Ishikawa (cell line): ENCODE results near the gene SERPINB6.

Experiments
- CEBPB ChIP-seq: IDR thresholded peaks from 2 replicates; pipeline ENCODE4 v1.6.1; 2012
- CREB1 ChIP-seq: IDR thresholded peaks from 2 replicates; pipeline ENCODE4 v1.6.1; 2012; ENCODE audit warnings: low read depth
- EGR1 ChIP-seq: IDR thresholded peaks from 2 replicates; pipeline ENCODE4 v1.6.1; 2012
- EP300 ChIP-seq: IDR thresholded peaks from 2 replicates; pipeline ENCODE4 v1.6.1; 2012; ENCODE audit warnings: borderline replicate concordance
- FOXM1 ChIP-seq: IDR thresholded peaks from 2 replicates; pipeline ENCODE4 v1.6.1; 2012; ENCODE audit warnings: low read depth, borderline replicate concordance
- MAX ChIP-seq: IDR thresholded peaks from 2 replicates; pipeline ENCODE4 v1.6.1; 2012
- NFIC ChIP-seq: IDR thresholded peaks from 2 replicates; pipeline ENCODE4 v1.6.1; 2012
- RAD21 ChIP-seq: IDR thresholded peaks from 2 replicates; pipeline ENCODE4 v1.6.1; 2012; ENCODE audit warnings: low read depth
- REST ChIP-seq: IDR thresholded peaks from 2 replicates; pipeline ENCODE4 v1.6.1; 2012; ENCODE audit warnings: low read depth, mild to moderate bottlenecking
- TAF1 ChIP-seq: IDR thresholded peaks from 2 replicates; pipeline ENCODE4 v1.6.1; 2012; ENCODE audit warnings: low read depth, mild to moderate bottlenecking
- TCF12 ChIP-seq: IDR thresholded peaks from 2 replicates; pipeline ENCODE4 v1.6.1; 2012; ENCODE audit warnings: low read depth
- TEAD4 ChIP-seq: IDR thresholded peaks from 2 replicates; pipeline ENCODE4 v1.6.1; 2012
- USF1 ChIP-seq: IDR thresholded peaks from 2 replicates; pipeline ENCODE4 v1.6.1; 2012
- YY1 ChIP-seq: IDR thresholded peaks from 2 replicates; pipeline ENCODE4 v1.6.1; 2012; ENCODE audit warnings: low read depth
- ZBTB7A ChIP-seq: IDR thresholded peaks from 2 replicates; pipeline ENCODE4 v1.6.1; 2012; ENCODE audit warnings: low read depth

Gene SERPINB6

GRCh38 chr6:2950713-2951112, 20.7 kb downstream of the SERPINB6 start:
- TF ChIP-seq USF1 (no peak), TEAD4 (no peak), CREB1 (no peak), YY1 (no peak), EP300 (no peak), EGR1 (no peak), FOXM1 (no peak)

GRCh38 chr6:2949536-2950083, 21.8 kb downstream of the SERPINB6 start:
- TF ChIP-seq MAX, result no peak

- TF ChIP-seq TAF1, result no peak
- TF ChIP-seq EP300, result no peak
- no peak for TF ChIP-seq TEAD4
- no peak for TF ChIP-seq CREB1
- TF ChIP-seq RAD21, result no peak
Observed at GRCh38 chr6:2949121-2949520, 22.2 kb downstream of the SERPINB6 start.

GRCh38 chr6:2948228-2949025, 22.9 kb downstream of the SERPINB6 start:
- no peak for TF ChIP-seq RAD21
- TF ChIP-seq NFIC, result no peak
- TF ChIP-seq TEAD4, result no peak
- no peak for TF ChIP-seq ZBTB7A
- TF ChIP-seq CEBPB, result no peak
- TF ChIP-seq TCF12, result no peak
- TF ChIP-seq FOXM1, result no peak

GRCh38 chr6:2947445-2947844, 23.9 kb downstream of the SERPINB6 start:
- TF ChIP-seq YY1 (no peak), TAF1 (no peak), REST (no peak), TCF12 (no peak), NFIC (no peak), ZBTB7A (no peak), CEBPB (no peak), MAX (no peak), FOXM1 (no peak), TEAD4 (no peak), CREB1 (no peak), RAD21 (no peak), USF1 (no peak)

- TF ChIP-seq MAX, result no peak
- no peak for TF ChIP-seq EP300
- TF ChIP-seq FOXM1, result no peak
- TF ChIP-seq REST, result no peak
- TF ChIP-seq YY1, result no peak
- TF ChIP-seq TCF12, result no peak
- no peak for TF ChIP-seq EGR1
- no peak for TF ChIP-seq CREB1
- no peak for TF ChIP-seq ZBTB7A
- TF ChIP-seq NFIC, result no peak
- TF ChIP-seq CEBPB, result no peak
- TF ChIP-seq TAF1, result no peak
- TF ChIP-seq RAD21, result no peak
- TF ChIP-seq USF1, result no peak
- no peak for TF ChIP-seq TEAD4
Observed at GRCh38 chr6:2945153-2945452, 26.3 kb downstream of the SERPINB6 start.
